Activated T-cell treated with anti-CD3 and anti-CD28 coated beads for 1 hour (primary cell): ENCODE measurements around the gene BARHL1.

Experiments
- DNase-seq: peaks from one replicate; pipeline ENCODE4 v3.0.0-alpha.2; 2020; ENCODE audit warnings: low read depth

Gene BARHL1

GRCh38 chr9:132582276-132582785, at the start of gene BARHL1:
Gene BARHL1, plus strand, starts transcription at chr9:132582606. Its CDS starts 192 bp downstream, at chr9:132582798.
- DNase-seq = no peak

GRCh38 chr9:132534832-132535231, 47.6 kb upstream of the BARHL1 start:
- DNase-seq = no peak

- DNase-seq = no peak
Observed at GRCh38 chr9:132536124-132536523, 46.3 kb upstream of the BARHL1 start.

- no peak for DNase-seq
Observed at GRCh38 chr9:132537352-132537751, 45.1 kb upstream of the BARHL1 start.

GRCh38 chr9:132538071-132538470, 44.3 kb upstream of the BARHL1 start:
- no peak for DNase-seq

GRCh38 chr9:132539096-132539495, 43.3 kb upstream of the BARHL1 start:
- DNase-seq = no peak

- DNase-seq = no peak
Observed at GRCh38 chr9:132541051-132541450, 41.4 kb upstream of the BARHL1 start.

GRCh38 chr9:132541870-132542830, 40.3 kb upstream of the BARHL1 start:
- DNase-seq = no peak

GRCh38 chr9:132543251-132543650, 39.2 kb upstream of the BARHL1 start:
- no peak for DNase-seq

- DNase-seq = no peak
Observed at GRCh38 chr9:132543960-132544359, 38.4 kb upstream of the BARHL1 start.

GRCh38 chr9:132545578-132545977, 36.8 kb upstream of the BARHL1 start:
- no peak for DNase-seq

GRCh38 chr9:132546148-132547051, 36.0 kb upstream of the BARHL1 start:
- no peak for DNase-seq

GRCh38 chr9:132547052-132547431, 35.4 kb upstream of the BARHL1 start:
- no peak for DNase-seq

- DNase-seq = no peak
Observed at GRCh38 chr9:132547436-132547835, 35.0 kb upstream of the BARHL1 start.

GRCh38 chr9:132547976-132548730, 34.3 kb upstream of the BARHL1 start:
- no peak for DNase-seq

GRCh38 chr9:132548751-132549640, 33.4 kb upstream of the BARHL1 start:
- no peak for DNase-seq

GRCh38 chr9:132551556-132551955, 30.9 kb upstream of the BARHL1 start:
- DNase-seq = no peak

GRCh38 chr9:132552041-132552440, 30.4 kb upstream of the BARHL1 start:
- DNase-seq = no peak

GRCh38 chr9:132554755-132555154, 27.7 kb upstream of the BARHL1 start:
- no peak for DNase-seq

GRCh38 chr9:132555528-132555927, 26.9 kb upstream of the BARHL1 start:
- DNase-seq = no peak

- DNase-seq = no peak
Observed at GRCh38 chr9:132556235-132556634, 26.2 kb upstream of the BARHL1 start.
